ENCODE results near the gene AKAP1.

AKAP1 gene

DNA sequence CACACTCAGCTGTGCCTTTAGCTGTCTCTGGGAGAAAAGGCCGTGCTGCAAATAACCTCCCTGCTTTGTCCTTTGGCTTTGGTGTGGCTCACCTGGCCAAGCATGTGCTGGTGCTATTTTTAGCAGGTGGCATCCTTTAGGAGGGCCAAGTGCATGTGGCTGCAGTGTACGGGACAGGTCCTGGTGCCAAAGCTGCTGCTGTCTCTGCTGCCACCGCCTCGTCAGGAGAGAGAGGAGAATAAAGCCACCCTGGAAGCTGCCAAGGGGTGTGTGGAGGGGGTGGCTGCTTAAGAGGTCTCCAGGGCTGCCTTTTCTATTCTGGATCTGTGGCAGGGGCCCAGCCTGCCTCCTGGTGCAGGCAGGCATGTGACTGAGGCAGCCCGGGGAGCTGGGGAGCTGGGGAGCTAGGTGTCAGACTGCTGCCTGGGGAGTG, 6.2 kb downstream of the AKAP1 start:
- TF ChIP-seq, protein P1, sequence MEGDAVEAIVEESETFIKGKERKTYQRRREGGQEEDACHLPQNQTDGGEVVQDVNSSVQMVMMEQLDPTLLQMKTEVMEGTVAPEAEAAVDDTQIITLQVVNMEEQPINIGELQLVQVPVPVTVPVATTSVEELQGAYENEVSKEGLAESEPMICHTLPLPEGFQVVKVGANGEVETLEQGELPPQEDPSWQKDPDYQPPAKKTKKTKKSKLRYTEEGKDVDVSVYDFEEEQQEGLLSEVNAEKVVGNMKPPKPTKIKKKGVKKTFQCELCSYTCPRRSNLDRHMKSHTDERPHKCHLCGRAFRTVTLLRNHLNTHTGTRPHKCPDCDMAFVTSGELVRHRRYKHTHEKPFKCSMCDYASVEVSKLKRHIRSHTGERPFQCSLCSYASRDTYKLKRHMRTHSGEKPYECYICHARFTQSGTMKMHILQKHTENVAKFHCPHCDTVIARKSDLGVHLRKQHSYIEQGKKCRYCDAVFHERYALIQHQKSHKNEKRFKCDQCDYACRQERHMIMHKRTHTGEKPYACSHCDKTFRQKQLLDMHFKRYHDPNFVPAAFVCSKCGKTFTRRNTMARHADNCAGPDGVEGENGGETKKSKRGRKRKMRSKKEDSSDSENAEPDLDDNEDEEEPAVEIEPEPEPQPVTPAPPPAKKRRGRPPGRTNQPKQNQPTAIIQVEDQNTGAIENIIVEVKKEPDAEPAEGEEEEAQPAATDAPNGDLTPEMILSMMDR (IDR thresholded peaks at IDR 0.05; ENCODE audit: insufficient read depth, low read depth, low read length, missing control alignments) = no peak
- no peak overlapping the region for H3K4me3 ChIP-seq (ENCODE audit: low read depth, low read length)
- no peak for DNase-seq (ENCODE audit: low read depth)

DNA sequence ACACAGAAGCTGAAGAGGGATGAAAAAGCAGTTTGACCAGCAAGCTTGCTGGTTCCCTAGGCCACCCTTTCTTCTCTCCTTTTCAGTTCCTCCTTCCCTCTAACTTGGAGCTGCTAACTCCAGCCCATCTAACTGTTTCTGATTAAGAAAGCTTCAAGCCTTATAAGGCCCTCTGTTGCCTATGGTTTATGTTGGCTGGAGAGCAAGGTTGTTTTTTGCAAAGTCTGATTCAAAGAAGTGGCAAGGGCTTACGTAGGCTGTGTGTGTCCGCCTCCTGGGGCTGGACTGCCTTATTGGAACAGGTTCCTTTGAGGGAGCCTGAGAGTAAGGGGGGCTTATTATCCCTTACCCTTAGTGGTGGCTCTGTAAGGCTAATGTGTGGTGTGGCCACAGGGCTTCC, 7.1 kb downstream of the AKAP1 start:
- TF ChIP-seq, protein P1 (IDR thresholded peaks at IDR 0.05; ENCODE audit: insufficient read depth, low read depth, low read length, missing control alignments) = no peak
- H3K4me3 ChIP-seq (ENCODE audit: low read depth, low read length) = no peak overlapping the region
- peak; percentile 29 for DNase-seq (ENCODE audit: low read depth)

DNA sequence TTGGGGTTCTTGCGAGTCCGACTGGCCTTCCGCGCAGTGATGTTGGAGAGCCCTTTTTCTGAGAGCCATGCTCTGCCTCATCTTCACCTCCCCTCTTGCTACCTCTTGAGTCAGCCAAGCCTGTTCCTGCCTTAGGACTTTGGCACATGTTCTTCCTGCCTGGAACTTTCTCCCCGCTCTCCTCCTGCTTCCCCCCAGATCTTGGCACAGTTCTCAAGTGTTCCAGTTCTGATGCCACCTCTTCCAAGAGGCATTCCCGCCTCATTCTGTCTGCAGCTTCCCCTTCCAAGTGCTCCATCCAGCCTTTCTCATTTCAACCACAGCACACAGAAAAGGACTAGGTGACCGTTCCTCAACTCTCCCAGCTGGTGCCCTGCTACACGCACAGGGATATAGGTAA, 7.7 kb downstream of the AKAP1 start:
- TF ChIP-seq, protein P1 (IDR thresholded peaks at IDR 0.05; ENCODE audit: insufficient read depth, low read depth, low read length, missing control alignments) = no peak
- no peak for DNase-seq (ENCODE audit: low read depth)
- H3K4me3 ChIP-seq (ENCODE audit: low read depth, low read length) = no peak overlapping the region

DNA sequence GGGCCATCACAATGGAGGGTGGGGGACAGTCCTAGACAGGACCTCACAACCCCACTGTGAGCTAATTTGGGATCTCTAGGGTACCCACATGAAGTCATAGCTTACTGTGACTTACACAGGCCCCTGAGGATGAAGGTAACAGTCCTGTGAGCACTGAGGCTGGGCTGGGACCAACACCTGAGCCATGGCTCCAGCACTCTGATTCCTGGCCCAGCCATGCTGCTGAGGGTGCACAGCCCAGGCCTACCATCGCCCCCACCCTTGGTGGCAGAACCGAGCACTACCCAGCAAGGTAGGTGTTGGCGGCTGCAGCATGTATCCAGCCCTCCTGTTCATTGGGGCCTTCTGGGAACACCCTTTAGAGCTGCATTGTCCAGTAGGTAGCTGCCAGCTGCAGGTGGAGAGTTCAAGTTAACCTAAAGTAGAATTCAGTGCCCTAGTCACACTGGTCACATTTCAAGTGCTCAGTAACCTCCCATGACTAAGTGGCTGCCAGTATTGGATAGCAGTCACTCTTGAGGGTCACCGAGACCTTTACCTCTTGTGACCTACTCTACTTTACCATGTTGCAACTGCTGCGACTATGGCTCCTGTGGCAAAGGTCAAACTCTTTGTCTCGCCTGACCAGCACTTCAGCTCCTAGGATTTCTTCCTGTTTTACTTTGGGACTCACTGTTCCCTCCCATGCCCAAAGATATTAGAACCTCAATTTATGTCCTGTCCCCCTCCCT, 11.6 kb downstream of the AKAP1 start:
- no peak overlapping the region for H3K4me3 ChIP-seq (ENCODE audit: low read depth, low read length)
- TF ChIP-seq, protein P1 (IDR thresholded peaks at IDR 0.05; ENCODE audit: insufficient read depth, low read depth, low read length, missing control alignments) = no peak
- no peak for DNase-seq (ENCODE audit: low read depth)

DNA sequence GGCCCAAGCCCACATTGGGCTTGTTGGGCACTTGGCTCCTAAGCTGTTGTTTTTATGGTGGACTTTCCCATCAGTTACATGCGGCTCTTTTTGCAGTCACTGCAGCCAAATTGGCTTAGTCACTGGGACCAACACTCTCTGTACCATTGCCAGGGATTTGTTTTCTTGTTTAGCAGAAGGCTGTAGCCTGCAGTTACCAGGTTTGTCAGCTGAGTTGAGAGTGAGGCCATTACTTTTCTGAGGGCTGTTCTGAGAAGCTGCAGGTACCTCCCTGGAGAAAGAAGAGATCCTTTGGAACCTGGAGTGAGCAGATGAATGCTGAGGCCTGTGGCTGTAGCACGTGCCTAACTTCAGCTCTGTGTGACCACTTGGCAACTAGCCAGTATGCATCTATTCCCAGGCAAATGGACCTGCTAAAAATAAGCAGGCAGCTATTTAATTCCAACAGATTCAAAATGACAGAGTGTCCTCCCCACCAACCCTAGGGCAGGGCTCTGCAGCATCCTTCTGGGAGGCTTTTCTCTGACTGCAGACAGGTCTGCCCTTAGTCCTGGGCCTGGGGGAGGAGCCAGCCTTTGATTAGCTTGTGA, 12.9 kb downstream of the AKAP1 start:
- DNase-seq (ENCODE audit: low read depth) = no peak
- no peak overlapping the region for H3K4me3 ChIP-seq (ENCODE audit: low read depth, low read length)
- TF ChIP-seq, protein P1 (IDR thresholded peaks at IDR 0.05; ENCODE audit: insufficient read depth, low read depth, low read length, missing control alignments) = no peak

DNA sequence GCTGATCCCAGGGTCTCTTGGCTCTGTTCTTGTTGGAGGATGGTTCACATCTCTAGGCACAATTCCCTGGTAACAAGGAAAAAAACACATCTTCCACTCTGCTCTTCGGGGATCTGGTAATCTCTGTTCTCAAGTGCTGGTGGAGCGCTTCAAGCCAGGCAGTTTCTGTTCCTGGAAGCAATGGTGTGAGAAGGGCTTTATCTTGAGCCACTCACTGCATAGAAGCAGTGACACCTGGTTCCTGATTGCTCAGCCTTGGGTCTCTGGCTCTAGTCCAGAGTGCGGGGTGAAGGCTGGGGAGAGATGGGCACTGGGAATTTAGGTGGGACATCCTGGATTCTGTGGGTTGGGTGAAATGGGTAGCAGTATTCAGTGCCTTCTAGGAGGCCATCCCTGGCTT, 14.1 kb downstream of the AKAP1 start:
- TF ChIP-seq, protein P1 (IDR thresholded peaks at IDR 0.05; ENCODE audit: insufficient read depth, low read depth, low read length, missing control alignments) = no peak
- peak; percentile 52 for DNase-seq (ENCODE audit: low read depth)
- H3K4me3 ChIP-seq (ENCODE audit: low read depth, low read length) = no peak overlapping the region
